ENCODE results near the gene GUCY1A1. TPM values are rescaled to one million over a fixed set of nuclear protein-coding genes. Genes with fewer than 3 reads are reported as not detected.

Gene GUCY1A1
- total RNA-seq, 1 experiment from 2014 or later: not detected

GRCh38 chr4:155708782-155709181, 42.1 kb downstream of the GUCY1A1 start:
- CTCF ChIA-PET: no interaction called here
- H3K4me2 ChIP-seq (ENCODE audit: low read length): no peak overlapping the region
- H3K9me2 ChIP-seq (ENCODE audit: insufficient read depth): no peaks in the 10 kb centered on the region
- no peaks in the 10 kb centered on the region for H3K27me3 ChIP-seq (ENCODE audit: insufficient read depth, low read length)
- ATAC-seq (no peak), DNase-seq (ENCODE audit: low read depth, low spot score) (no peak)
- no peak overlapping the region for H3K9ac ChIP-seq (ENCODE audit: low read length)
- BruUV-seq (replicated peaks): no TSS peak
- intact Hi-C loops (cut with micrococcal nuclease): no loop called here
- POLR2A ChIA-PET: no interaction called here
- H3K4me3 ChIP-seq (replicated peaks in 1 of 2; ENCODE audit: low read depth in 1 of 2, low read length in 2 of 2): no peak overlapping the region
- TF ChIP-seq MAX (IDR thresholded peaks at IDR 0.05) (no peak), SP1 (IDR thresholded peaks at IDR 0.05; ENCODE audit: low read depth) (no peak), EGR1 (IDR thresholded peaks at IDR 0.05; ENCODE audit: low read depth) (no peak), ELF1 (IDR thresholded peaks at IDR 0.05; ENCODE audit: borderline replicate concordance, low read depth) (no peak), SRF (IDR thresholded peaks at IDR 0.05; ENCODE audit: low read depth) (no peak), JUND (IDR thresholded peaks at IDR 0.05) (no peak), REST (IDR thresholded peaks at IDR 0.05; ENCODE audit: low read depth) (no peak), CBX3 (IDR thresholded peaks at IDR 0.05; ENCODE audit: low read depth) (no peak), EZH2phosphoT487 (IDR thresholded peaks at IDR 0.05; ENCODE audit: borderline replicate concordance) (no peak)
- no peaks in the 10 kb centered on the region for H3K36me3 ChIP-seq (ENCODE audit: control insufficient read depth in 1 of 2, insufficient read depth in 2 of 2, low read length in 2 of 2)
- no peak overlapping the region for H2AFZ ChIP-seq (ENCODE audit: low read depth, low read length, poor library complexity, severe bottlenecking)
- RAD21 ChIA-PET (ENCODE audit: low non-redundant PET in 1 of 2, low total read pairs in 2 of 2, uncharacterized antibody in 2 of 2, unreplicated experiment in 2 of 2): no interaction called here
- peaks cover 6% of the 10 kb centered on the region in 2 experiments; a peak in 2 of 4 replicates for H3K4me1 ChIP-seq (ENCODE audit: control insufficient read depth in 1 of 2, insufficient read depth in 2 of 2, low read length in 2 of 2)
- H3K79me2 ChIP-seq (ENCODE audit: insufficient read depth, low read length): no peaks in the 10 kb centered on the region
- no peak overlapping the region for H3K27ac ChIP-seq (ENCODE audit: low read depth, low read length)
- no peaks in the 10 kb centered on the region for H3K9me3 ChIP-seq (ENCODE audit: control insufficient read depth in 1 of 2, insufficient read depth in 1 of 2, low read depth in 1 of 2, low read length in 2 of 2)
- H4K20me1 ChIP-seq (ENCODE audit: insufficient read depth): no peaks in the 10 kb centered on the region

Data from HCT116 (cell line).